B cell (primary cell): ENCODE results near the gene CHMP1A. TPM values are rescaled to one million over a fixed set of nuclear protein-coding genes. Genes with fewer than 3 reads are reported as not detected.
"Not testable (repeated sequence)": the region's sequence is repeated elsewhere in the genome, so short reads cannot be mapped to it uniquely, and the experiment has no call there.

Experiments used
- ATAC-seq: fragments of 200-7000 bp; cut with Tn5 transposase; one replicate; pipeline ENCODE4 v1.10.0; 2021; ENCODE audit warnings: low read depth, mild to moderate bottlenecking, moderate number of reproducible peaks, moderate library complexity
- CTCF ChIA-PET: fragments of 350-600 bp; sonication (Branson Sonifier 250); formaldehyde crosslinking; loops from one replicate; lab custom pipeline; 2021; ENCODE audit warnings: antibody characterized with exemption, inconsistent platforms; lab: Charles Lee
- POLR2A ChIA-PET: fragments of 350-600 bp; sonication (Branson Sonifier 250); formaldehyde crosslinking; loops from one replicate; lab custom pipeline; 2021; ENCODE audit warnings: antibody characterized with exemption; lab: Charles Lee
- DNase-seq: peaks from one replicate; pipeline ENCODE4 v3.0.0; 2013
- H2AFZ ChIP-seq: 2 replicates; pipeline ENCODE4 v1.6.1; 2012; ENCODE audit warnings: mild to moderate bottlenecking, low read depth, low read length; ENCODE audit not compliant: insufficient read depth, poor library complexity, severe bottlenecking
- H3K27ac ChIP-seq, 2 donors: 1 replicate in 1 of 2; 2 replicates in 1 of 2; pipeline ENCODE4 v1.5.1; 2012 to 2013; ENCODE audit warnings: low read length in 2 of 2, mild to moderate bottlenecking in 2 of 2, moderate library complexity in 1 of 2
- H3K27me3 ChIP-seq, 4 experiments: fragments of 200-600 bp in 1 of 4; sonication (generic) in 1 of 4; replicated peaks in 1 of 4; 1 replicate in 2 of 4; 2 replicates in 2 of 4; pipeline versions ENCODE4 v1.6.1 to v1.7.0; 2013 to 2016; ENCODE audit warnings: low read length in 3 of 4, mild to moderate bottlenecking in 2 of 4, mixed read lengths in 1 of 4, moderate library complexity in 1 of 4; ENCODE audit not compliant: insufficient read depth in 4 of 4, control insufficient read depth in 3 of 4; ENCODE audit errors: control extremely low read depth in 1 of 4
- H3K36me3 ChIP-seq, 2 experiments: replicated peaks in 1 of 2; 1 replicate in 1 of 2; 2 replicates in 1 of 2; pipeline versions ENCODE4 v1.6.1 to v1.7.1; 2013; ENCODE audit warnings: low read length in 1 of 2; ENCODE audit not compliant: insufficient read depth in 2 of 2, control insufficient read depth in 1 of 2; ENCODE audit errors: control extremely low read depth in 1 of 2, extremely low read depth in 1 of 2
- H3K4me1 ChIP-seq, 2 donors: fragments of 200-600 bp in 1 of 2; sonication (generic) in 1 of 2; 1 replicate in 1 of 2; 2 replicates in 1 of 2; pipeline versions ENCODE4 v1.5.1 to v1.6.1; 2013 to 2017; ENCODE audit warnings: low read length in 2 of 2; ENCODE audit not compliant: control insufficient read depth in 2 of 2, insufficient read depth in 2 of 2
- H3K4me2 ChIP-seq: replicated peaks from 2 replicates; pipeline ENCODE3; 2012; ENCODE audit warnings: mild to moderate bottlenecking, low read depth, low read length; ENCODE audit not compliant: poor library complexity, severe bottlenecking
- H3K4me3 ChIP-seq, 5 experiments: fragments of 200-600 bp in 1 of 5; sonication (generic) in 1 of 5; 1 replicate in 3 of 5; 2 replicates in 2 of 5; pipeline versions ENCODE4 v1.5.1 to v1.7.0; 2011 to 2016; ENCODE audit warnings: low read length in 4 of 5, mild to moderate bottlenecking in 4 of 5, low read depth in 2 of 5, control low read depth in 1 of 5, moderate library complexity in 1 of 5; ENCODE audit not compliant: insufficient read depth in 1 of 5; ENCODE audit errors: control extremely low read depth in 1 of 5, extremely low read depth in 1 of 5
- H3K79me2 ChIP-seq: fragments of 200-600 bp; sonication (generic); one replicate; pipeline ENCODE4 v1.6.0; 2016; ENCODE audit warnings: low read length; ENCODE audit not compliant: control insufficient read depth, insufficient read depth
- H3K9ac ChIP-seq: fragments of 200-600 bp; sonication (generic); 2 replicates; pipeline ENCODE4 v1.6.1; 2017; ENCODE audit warnings: mild to moderate bottlenecking, low read length, moderate library complexity
- H3K9me3 ChIP-seq, 3 donors: one replicate each; pipeline versions ENCODE4 v1.6.1 to v1.7.1; 2013; ENCODE audit warnings: low read length in 2 of 3; ENCODE audit not compliant: control insufficient read depth in 2 of 3, insufficient read depth in 1 of 3; ENCODE audit errors: control extremely low read depth in 1 of 3
- H4K20me1 ChIP-seq: 2 replicates; pipeline ENCODE4 v1.6.0; 2012; ENCODE audit warnings: mild to moderate bottlenecking, low read length; ENCODE audit not compliant: insufficient read depth, control insufficient read depth, poor library complexity, severe bottlenecking
- H3K27ac Mint-ChIP-seq: one replicate; pipeline ENCODE4 v1.8.0; 2021; ENCODE audit warnings: mixed read lengths
- H3K27me3 Mint-ChIP-seq: one replicate; pipeline ENCODE4 v1.8.0; 2021; ENCODE audit warnings: mixed read lengths
- H3K4me1 Mint-ChIP-seq: one replicate; pipeline ENCODE4 v1.8.0; 2021; ENCODE audit warnings: mixed read lengths
- H3K4me3 Mint-ChIP-seq: one replicate; pipeline ENCODE4 v1.8.0; 2021; ENCODE audit warnings: mixed read lengths
- H3K9me3 Mint-ChIP-seq: one replicate; pipeline ENCODE4 v1.8.0; 2022; ENCODE audit warnings: mixed read lengths; ENCODE audit not compliant: insufficient read depth
- EZH2 ChIP-seq: IDR thresholded peaks from 2 replicates; pipeline ENCODE4 v1.6.1; 2012; ENCODE audit warnings: borderline replicate concordance, low read depth, mild to moderate bottlenecking, moderate library complexity, low read length; ENCODE audit not compliant: insufficient read depth, poor library complexity, severe bottlenecking
- WGBS: methylation state at CpG from one replicate; pipeline ENCODE4 v1.1.5; 2013; ENCODE audit warnings: missing lambda C conversion rate; ENCODE audit not compliant: insufficient coverage; 5-methylcytosine and 5-hydroxymethylcytosine counted together
- intact Hi-C: fragments of 100-400 bp; cut with micrococcal nuclease; formaldehyde crosslinking; loops from one replicate; pipeline ENCODE4 v1.10.0; 2022
- polyA plus RNA-seq: library from polyadenylated mRNA; depleted of rRNA; stranded (reverse); fragments of >200 nt; gene quantifications from 2 replicates; pipeline ENCODE4 v1.2.3, GENCODE V29; 2012
- total RNA-seq, 2 donors: library from RNA; stranded (reverse); fragments of 120-200 nt in 1 of 2; gene quantifications; 1 replicate in 1 of 2; 2 replicates in 1 of 2; pipeline versions ENCODE4 v1.2.3 to v1.2.4, GENCODE V29; 2013 to 2022
- TF ChIP-seq, protein P1 (sequence below): fragments of 200-600 bp; IDR thresholded peaks from one replicate; pipeline ENCODE4 v1.8.0; 2022; ENCODE audit warnings: antibody characterized with exemption, mild to moderate bottlenecking

CHMP1A gene
- total and polyA plus RNA-seq, 2 donors (not counting 1 experiment from before 2014, with no cell fraction given): 80.4 to 88.1 TPM

DNA sequence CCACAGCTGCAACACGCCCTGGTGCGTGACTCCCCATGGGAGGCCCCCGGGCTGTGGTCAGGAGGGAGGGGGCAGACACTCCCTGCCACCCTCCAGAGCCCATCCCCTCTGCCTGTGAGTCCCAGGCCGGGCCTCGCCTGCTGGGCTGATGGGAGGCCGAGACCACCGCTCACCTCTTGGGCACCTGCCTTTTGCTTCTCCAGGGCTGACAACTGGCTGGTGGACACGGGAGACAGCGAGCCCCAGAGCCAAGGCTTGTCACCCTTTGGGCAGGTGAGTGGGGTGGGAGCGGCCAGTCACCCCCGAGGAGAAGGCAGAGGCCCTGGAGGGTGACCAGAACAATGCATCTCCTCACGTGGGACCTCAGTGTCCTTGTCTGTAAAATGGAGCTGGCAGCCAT, 20.8 kb downstream of the CHMP1A start:
- Histone ChIP-seq H2AFZ (no peak overlapping the region), H3K9me3 (no peaks in the 10 kb centered on the region), H3K4me2 (no peak overlapping the region), H4K20me1 (no peaks in the 10 kb centered on the region), H3K4me3 (no peak overlapping the region), H3K4me1 (peaks cover 0 to 6% of the 10 kb centered on the region in 2 donors), H3K79me2 (no peaks in the 10 kb centered on the region), H3K27ac (no peak overlapping the region), H3K36me3 (no peaks in the 10 kb centered on the region), H3K27me3 (peaks cover 0 to 5% (median 0%) of the 10 kb centered on the region in 4 experiments), H3K9ac (no peak overlapping the region)
- Mint-ChIP-seq H3K9me3 (no peaks in the 10 kb centered on the region), H3K27ac (no peak overlapping the region), H3K4me1 (peaks cover 10% of the 10 kb centered on the region), H3K27me3 (no peaks in the 10 kb centered on the region), H3K4me3 (no peak overlapping the region)
- WGBS: 77% methylated on average over 8 of the region's 12 CpGs
- no peak for DNase-seq
- TF ChIP-seq EZH2: no peak
- TF ChIP-seq, protein P1, sequence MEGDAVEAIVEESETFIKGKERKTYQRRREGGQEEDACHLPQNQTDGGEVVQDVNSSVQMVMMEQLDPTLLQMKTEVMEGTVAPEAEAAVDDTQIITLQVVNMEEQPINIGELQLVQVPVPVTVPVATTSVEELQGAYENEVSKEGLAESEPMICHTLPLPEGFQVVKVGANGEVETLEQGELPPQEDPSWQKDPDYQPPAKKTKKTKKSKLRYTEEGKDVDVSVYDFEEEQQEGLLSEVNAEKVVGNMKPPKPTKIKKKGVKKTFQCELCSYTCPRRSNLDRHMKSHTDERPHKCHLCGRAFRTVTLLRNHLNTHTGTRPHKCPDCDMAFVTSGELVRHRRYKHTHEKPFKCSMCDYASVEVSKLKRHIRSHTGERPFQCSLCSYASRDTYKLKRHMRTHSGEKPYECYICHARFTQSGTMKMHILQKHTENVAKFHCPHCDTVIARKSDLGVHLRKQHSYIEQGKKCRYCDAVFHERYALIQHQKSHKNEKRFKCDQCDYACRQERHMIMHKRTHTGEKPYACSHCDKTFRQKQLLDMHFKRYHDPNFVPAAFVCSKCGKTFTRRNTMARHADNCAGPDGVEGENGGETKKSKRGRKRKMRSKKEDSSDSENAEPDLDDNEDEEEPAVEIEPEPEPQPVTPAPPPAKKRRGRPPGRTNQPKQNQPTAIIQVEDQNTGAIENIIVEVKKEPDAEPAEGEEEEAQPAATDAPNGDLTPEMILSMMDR: no peak
- intact Hi-C loops: no loop called here
- no peak for ATAC-seq
- ChIA-PET POLR2A (no interaction called here), CTCF (no interaction called here)

DNA sequence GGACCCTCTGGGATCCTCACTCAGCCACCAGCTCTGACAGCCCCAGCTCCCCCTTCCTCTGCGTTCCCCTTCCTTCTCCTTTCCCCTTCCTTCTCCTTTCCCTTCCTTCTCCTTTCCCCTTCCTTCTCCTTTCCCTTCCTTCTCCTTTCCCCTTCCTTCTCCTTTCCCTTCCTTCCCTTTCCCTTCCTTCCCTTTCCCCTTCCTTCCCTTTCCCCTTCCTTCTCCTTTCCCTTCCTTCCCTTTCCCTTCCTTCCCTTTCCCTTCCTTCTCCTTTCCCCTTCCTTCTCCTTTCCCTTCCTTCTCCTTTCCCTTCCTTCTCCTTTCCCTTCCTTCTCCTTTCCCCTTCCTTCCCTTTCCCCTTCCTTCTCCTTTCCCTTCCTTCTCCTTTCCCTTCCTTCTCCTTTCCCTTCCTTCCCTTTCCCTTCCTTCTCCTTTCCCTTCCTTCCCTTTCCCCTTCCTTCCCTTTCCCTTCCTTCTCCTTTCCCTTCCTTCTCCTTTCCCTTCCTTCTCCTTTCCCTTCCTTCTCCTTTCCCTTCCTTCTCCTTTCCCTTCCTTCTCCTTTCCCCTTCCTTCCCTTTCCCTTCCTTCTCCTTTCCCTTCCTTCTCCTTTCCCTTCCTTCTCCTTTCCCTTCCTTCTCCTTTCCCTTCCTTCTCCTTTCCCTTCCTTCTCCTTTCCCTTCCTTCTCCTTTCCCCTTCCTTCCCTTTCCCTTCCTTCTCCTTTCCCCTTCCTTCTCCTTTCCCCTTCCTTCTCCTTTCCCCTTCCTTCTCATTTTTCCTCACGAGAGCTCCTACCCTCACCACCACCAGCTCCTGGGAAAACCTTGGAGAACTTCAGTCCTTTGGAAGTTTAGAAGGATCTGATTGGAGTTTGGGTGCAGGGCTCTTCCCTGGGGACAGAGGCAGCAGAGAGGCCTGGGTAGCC, 22.8 kb downstream of the CHMP1A start:
- H2AFZ ChIP-seq, intact Hi-C loops, POLR2A ChIA-PET, H3K27me3 Mint-ChIP-seq, H3K27ac Mint-ChIP-seq, H3K9me3 Mint-ChIP-seq, H3K36me3 ChIP-seq, H3K4me2 ChIP-seq, ATAC-seq, H3K4me1 Mint-ChIP-seq, DNase-seq, H3K27me3 ChIP-seq, H3K4me3 ChIP-seq, H3K9me3 ChIP-seq, H3K9ac ChIP-seq, H3K27ac ChIP-seq, CTCF ChIA-PET, H3K4me1 ChIP-seq, H3K79me2 ChIP-seq, H3K4me3 Mint-ChIP-seq, H4K20me1 ChIP-seq: not testable (repeated sequence)
- 57% methylated on average over 1 of the region's 2 CpGs for WGBS
